Kidney (tissue), 14 donors: ENCODE data around the gene KSR1. TPM values are rescaled to one million over a fixed set of nuclear protein-coding genes. Genes with fewer than 3 reads are reported as not detected.

Source experiments
- DNase-seq, 5 donors: peaks; one replicate each; pipeline ENCODE4 v3.0.0-alpha.2; 2013 to 2020
- FAIRE-seq: peaks from 2 replicates; lab custom pipeline; 2012; peaks lifted over from hg19 to GRCh38; lab: Jason Lieb, UNC
- H3K27ac ChIP-seq, 2 donors: one replicate each; pipeline ENCODE4 v1.7.0; 2013; ENCODE audit warnings: low read depth in 2 of 2, low read length in 2 of 2, inconsistent platforms in 1 of 2
- H3K27me3 ChIP-seq: one replicate; pipeline ENCODE4 v1.7.1; 2013; ENCODE audit warnings: low read length, inconsistent platforms; ENCODE audit not compliant: control insufficient read depth, insufficient read depth
- H3K36me3 ChIP-seq, 3 donors: one replicate each; pipeline versions ENCODE4 v1.7.0 to v1.7.1; 2013; ENCODE audit warnings: low read length in 3 of 3, control low read depth in 1 of 3, inconsistent platforms in 1 of 3; ENCODE audit not compliant: insufficient read depth in 3 of 3, control insufficient read depth in 2 of 3
- H3K4me1 ChIP-seq, 3 donors: one replicate each; pipeline versions ENCODE4 v1.7.0 to v1.7.1; 2013; ENCODE audit warnings: low read length in 3 of 3, inconsistent platforms in 1 of 3, low read depth in 1 of 3; ENCODE audit not compliant: control insufficient read depth in 2 of 3, insufficient read depth in 2 of 3
- H3K4me3 ChIP-seq, 3 donors: one replicate each; pipeline versions ENCODE4 v1.7.0 to v1.8.1; 2013; ENCODE audit warnings: low read length in 3 of 3, control low read depth in 1 of 3, inconsistent platforms in 1 of 3
- H3K9ac ChIP-seq, 3 donors: one replicate each; pipeline versions ENCODE4 v1.7.0 to v1.7.1; 2013; ENCODE audit warnings: low read length in 3 of 3, control low read depth in 1 of 3, inconsistent platforms in 1 of 3
- H3K9me3 ChIP-seq, 3 donors: one replicate each; pipeline versions ENCODE4 v1.7.0 to v1.7.1; 2013; ENCODE audit warnings: low read length in 3 of 3, control low read depth in 1 of 3, inconsistent platforms in 1 of 3; ENCODE audit not compliant: control insufficient read depth in 2 of 3, insufficient read depth in 1 of 3
- CTCF ChIP-seq: IDR thresholded peaks from 3 replicates; pipeline ENCODE4 v1.5.1; 2012; ENCODE audit warnings: mild to moderate bottlenecking, moderate library complexity, borderline replicate concordance; ENCODE audit not compliant: insufficient read depth; ENCODE audit errors: extremely low read depth
- intact Hi-C: fragments of 100-400 bp; cut with DNase I; formaldehyde crosslinking; loops from one replicate; pipeline ENCODE4 v1.11.1; 2022
- polyA plus RNA-seq: library from polyadenylated mRNA; stranded (reverse); fragments of 350-450 nt; fragmentation: Illumina TruSeq; extraction: RNeasy Lipid Tissue Mini Kit (QIAGEN cat#74804); gene quantifications from one replicate; pipeline ENCODE4 v1.2.3, GENCODE V29; 2014; ENCODE audit warnings: low read depth, low replicate concordance; ENCODE audit not compliant: insufficient read depth
- total RNA-seq: library from RNA; stranded (reverse); fragmentation: NEBNext Ultra II Directional; extraction: Animal tissue kit (Norgen Biotek cat#: 25700); gene quantifications from one replicate; pipeline ENCODE4 v1.2.1, GENCODE V29; 2021
- donor health status: control.
- donor health status: control.
- donor health status: control.
- donor health status: control.
- donor health status: control.
- donor health status: DM: yes; HTN: yes; CAD: no.
- donor health status: Normal renal cell carcinoma (clear cell type).

Gene KSR1
- total and polyA plus RNA-seq, 2 donors from 2014 or later, result 11.7 to 97.3 TPM

GRCh38 chr17:27450416-27450815, 5.8 kb upstream of the KSR1 start:
- no peaks in the 10 kb centered on the region for H3K9me3 ChIP-seq
- H3K36me3 ChIP-seq, result no peaks in the 10 kb centered on the region
- intact Hi-C loops, result loop anchor here (10.0 kb wide), 2 partner anchors 66 to 134 kb away; no protein-coding TSS in a partner anchor
- H3K9ac ChIP-seq, result no peak overlapping the region
- DNase-seq (no peak), FAIRE-seq (no peak)
- no peaks in the 10 kb centered on the region for H3K27me3 ChIP-seq
- H3K4me1 ChIP-seq, result no peaks in the 10 kb centered on the region
- no peak overlapping the region for H3K27ac ChIP-seq
- TF ChIP-seq CTCF, result no peak
- no peak overlapping the region for H3K4me3 ChIP-seq

- FAIRE-seq, result no peak
- H3K27me3 ChIP-seq, result no peaks in the 10 kb centered on the region
- intact Hi-C loops, result loop anchor here (10.0 kb wide), 2 partner anchors 67 to 133 kb away; no protein-coding TSS in a partner anchor
These were observed 4.3 kb upstream of the KSR1 start for GRCh38 chr17:27451906-27452305.

GRCh38 chr17:27452828-27453227, 3.4 kb upstream of the KSR1 start:
- H3K9ac ChIP-seq, result no peak overlapping the region
- no peaks in the 10 kb centered on the region for H3K27me3 ChIP-seq
- intact Hi-C loops, result loop anchor here (10.0 kb wide), 2 partner anchors 68 to 132 kb away; no protein-coding TSS in a partner anchor
- peaks cover 0 to 4% (median 0%) of the 10 kb centered on the region in 3 donors for H3K4me1 ChIP-seq
- DNase-seq (no peak), FAIRE-seq (no peak)
- H3K36me3 ChIP-seq, result no peaks in the 10 kb centered on the region
- H3K9me3 ChIP-seq, result no peaks in the 10 kb centered on the region
- no peak for TF ChIP-seq CTCF
- no peak overlapping the region for H3K27ac ChIP-seq
- no peak overlapping the region for H3K4me3 ChIP-seq

More at GRCh38 chr17:27451906-27452305, 4.3 kb upstream of the KSR1 start:
- H3K9ac ChIP-seq, result no peak overlapping the region
- H3K36me3 ChIP-seq, result no peaks in the 10 kb centered on the region
- no peak overlapping the region for H3K4me3 ChIP-seq
- no peaks in the 10 kb centered on the region for H3K9me3 ChIP-seq
- H3K27ac ChIP-seq, result no peak overlapping the region
- TF ChIP-seq CTCF, result no peak
- no peaks in the 10 kb centered on the region for H3K4me1 ChIP-seq
- DNase-seq, result no peak

- intact Hi-C loops, result loop anchor here (10.0 kb wide), 2 partner anchors 69 to 131 kb away; no protein-coding TSS in a partner anchor
- no peak for DNase-seq
- no peak for FAIRE-seq
- H3K27me3 ChIP-seq, result no peaks in the 10 kb centered on the region
- H3K27ac ChIP-seq, result no peak overlapping the region
- no peaks in the 10 kb centered on the region for H3K36me3 ChIP-seq
- peaks cover 0 to 10% (median 3%) of the 10 kb centered on the region in 3 donors for H3K4me1 ChIP-seq
- no peak overlapping the region for H3K9ac ChIP-seq
- H3K9me3 ChIP-seq, result no peaks in the 10 kb centered on the region
- H3K4me3 ChIP-seq, result no peak overlapping the region
- TF ChIP-seq CTCF, result no peak
These were observed 2.8 kb upstream of the KSR1 start for GRCh38 chr17:27453471-27453870.
